AML-193 (cell line): ENCODE results near the gene DMGDH.

Experiments used
- DNase-seq, 2 experiments: peaks; one replicate each; lab custom pipeline; 2025; lab: John Stamatoyannopoulos, UW

DMGDH gene

GRCh38 chr5:79070350-79070667 lies 835 bp upstream of the DMGDH start:
- no peak for DNase-seq

GRCh38 chr5:79062436-79062835 lies 7.0 kb downstream of the DMGDH start:
- no peak for DNase-seq

DNA sequence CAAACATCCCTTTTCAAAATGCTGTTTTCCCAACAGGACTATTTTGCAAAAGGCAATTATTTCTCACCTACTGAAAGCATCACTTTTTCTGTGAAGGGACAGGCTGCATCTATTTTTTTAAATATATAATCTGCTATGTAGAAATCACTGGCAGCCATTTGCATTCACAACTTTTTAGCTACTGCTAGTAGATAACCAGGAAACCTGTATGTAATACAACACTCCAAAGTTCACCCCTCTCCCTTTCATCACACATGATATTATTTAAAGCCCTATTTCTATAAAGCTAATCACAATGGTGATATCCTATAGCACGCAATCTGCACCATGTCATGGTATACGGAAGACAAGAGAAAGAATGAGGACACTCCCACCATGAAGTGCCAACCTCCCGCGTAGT lies 9.8 kb downstream of the DMGDH start:
- no peak for DNase-seq

DNA sequence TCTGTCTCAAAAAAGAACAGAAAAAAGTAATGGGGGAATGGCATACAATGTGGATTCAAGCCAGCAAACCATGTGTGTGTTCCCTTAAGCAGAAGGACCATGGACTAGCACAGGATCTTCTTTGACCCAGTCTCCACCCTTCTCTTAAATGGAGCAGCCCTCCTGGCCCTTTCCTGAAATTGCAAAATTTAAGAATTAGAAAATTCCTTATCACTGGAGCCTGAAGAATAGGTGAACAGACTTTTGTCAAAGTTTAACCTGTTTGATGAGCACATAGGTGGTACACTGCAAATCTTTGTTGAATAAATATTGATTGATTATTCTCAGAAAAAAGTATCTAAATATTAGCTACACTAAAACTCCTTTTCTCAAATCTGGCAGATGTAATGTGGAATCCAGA lies 12.6 kb downstream of the DMGDH start:
- no peak for DNase-seq

- no peak for DNase-seq
Measured at GRCh38 chr5:79055017-79055416, 14.5 kb downstream of the DMGDH start.

- DNase-seq = no peak
Measured at GRCh38 chr5:79053321-79053720, 16.2 kb downstream of the DMGDH start.

- DNase-seq = no peak
Measured at GRCh38 chr5:79050498-79050897, 19.0 kb downstream of the DMGDH start.

DNA sequence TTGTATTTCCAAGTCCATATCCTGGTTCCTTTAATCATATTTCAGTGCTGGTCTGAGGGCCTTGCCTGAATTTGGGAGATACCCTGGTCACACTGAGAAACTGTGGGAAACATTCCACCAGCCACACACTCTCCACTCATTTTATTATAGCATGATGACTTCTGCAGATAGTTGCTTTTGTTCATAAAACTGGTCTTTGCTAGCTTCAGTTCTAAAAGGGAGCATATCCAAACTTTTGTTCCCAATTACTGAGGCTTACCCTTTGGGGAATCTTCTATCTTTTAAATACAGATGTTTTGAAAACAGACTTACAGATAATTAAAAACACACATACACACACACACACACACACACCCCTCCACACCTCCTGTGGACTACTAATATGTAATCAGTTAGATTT lies 21.0 kb downstream of the DMGDH start:
- no peak for DNase-seq

GRCh38 chr5:79047199-79047598 lies 22.3 kb downstream of the DMGDH start:
- DNase-seq = no peak

GRCh38 chr5:79042188-79042587 lies 27.3 kb downstream of the DMGDH start:
- no peak for DNase-seq

DNA sequence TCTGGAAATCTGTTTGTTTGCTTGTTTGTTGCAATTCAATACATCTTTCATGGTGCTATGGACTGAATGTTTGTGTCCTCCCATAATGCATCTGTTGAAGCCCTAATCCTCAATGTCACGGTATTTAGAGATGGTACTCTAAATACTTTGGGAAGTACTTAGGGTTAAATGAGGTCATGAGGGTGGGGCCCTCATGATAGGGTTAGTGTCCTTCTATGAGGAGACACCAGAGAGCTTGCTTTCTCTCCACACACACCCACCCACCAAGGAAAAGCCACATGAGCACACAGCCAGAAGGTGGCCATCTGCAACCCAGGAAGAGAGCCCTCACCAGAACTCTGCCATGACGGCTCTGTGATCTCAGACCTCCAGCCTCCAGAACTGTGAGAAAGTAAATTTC lies 32.7 kb downstream of the DMGDH start:
- no peak for DNase-seq

- no peak for DNase-seq
Measured at GRCh38 chr5:79035237-79035636, 34.2 kb downstream of the DMGDH start.

GRCh38 chr5:79032782-79033181 lies 36.7 kb downstream of the DMGDH start:
- no peak for DNase-seq

GRCh38 chr5:79032031-79032695 lies 37.3 kb downstream of the DMGDH start:
- DNase-seq = no peak

DNA sequence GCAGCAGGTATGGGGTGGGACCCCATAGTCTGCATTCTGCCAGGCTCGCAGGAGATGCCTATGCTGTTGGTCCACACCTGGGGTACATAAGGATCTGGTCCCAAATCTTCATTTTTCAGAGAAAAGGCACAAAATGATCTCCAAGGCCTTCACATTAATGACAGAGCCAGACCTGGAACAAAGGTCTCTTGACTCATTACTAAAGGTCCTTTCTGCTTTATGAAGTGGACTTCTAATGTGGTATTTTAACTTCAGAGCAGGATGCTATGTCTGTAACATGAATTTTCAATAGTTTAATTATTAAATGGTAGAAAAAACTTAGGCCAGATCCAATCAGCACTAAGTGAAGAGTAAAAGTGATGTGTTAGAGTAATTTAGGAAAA lies 38.0 kb downstream of the DMGDH start:
- no peak for DNase-seq

GRCh38 chr5:79030663-79031484 lies 38.6 kb downstream of the DMGDH start:
- no peak for DNase-seq

DNA sequence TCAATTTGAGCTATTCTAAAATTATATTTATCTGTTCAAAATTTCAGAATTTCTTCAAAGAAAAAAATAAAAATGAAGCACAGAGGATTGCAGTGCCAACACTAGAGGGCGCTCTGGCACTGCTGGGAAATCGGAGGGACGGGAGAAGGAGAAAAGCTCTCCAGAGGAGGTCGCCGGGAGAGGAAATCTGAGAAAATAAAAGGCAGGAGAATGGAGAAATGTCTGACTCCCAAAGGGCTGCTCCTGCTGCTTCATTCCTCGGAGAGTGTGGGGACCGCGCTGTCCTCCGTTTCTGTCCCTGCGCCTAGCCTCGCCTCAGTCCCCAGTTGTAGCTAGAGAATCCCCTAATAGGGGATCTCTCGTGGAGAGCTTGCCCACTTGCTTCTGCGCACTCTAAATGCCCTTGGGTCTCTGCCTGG lies 44.4 kb downstream of the DMGDH start:
- peak; percentile 33 to 42 for DNase-seq

- DNase-seq = no peak
Measured at GRCh38 chr5:79023947-79024346, 45.5 kb downstream of the DMGDH start.

GRCh38 chr5:79023348-79023747 lies 46.1 kb downstream of the DMGDH start:
- DNase-seq = no peak

DNA sequence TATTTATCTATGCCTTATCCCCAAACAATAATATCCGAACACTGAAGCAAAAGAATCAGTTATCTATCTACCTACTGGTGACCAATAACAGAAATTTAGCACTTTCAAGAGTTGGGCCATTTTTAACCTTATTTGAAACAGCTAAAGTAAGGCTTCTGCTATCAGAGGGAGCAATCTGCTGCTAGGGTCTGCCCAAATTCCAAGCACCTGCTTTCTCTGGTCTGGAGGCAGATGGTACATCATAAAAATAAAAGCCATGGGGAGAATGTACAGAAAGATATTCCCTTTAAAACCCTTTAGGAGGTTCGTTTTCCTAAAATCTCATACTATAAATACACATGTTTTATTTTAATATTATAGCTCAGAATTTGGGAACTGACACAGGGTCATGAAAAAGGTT lies 46.7 kb downstream of the DMGDH start:
- DNase-seq = no peak

GRCh38 chr5:79021753-79022152 lies 47.7 kb downstream of the DMGDH start:
- no peak for DNase-seq

GRCh38 chr5:79020861-79021561 lies 48.5 kb downstream of the DMGDH start:
- peak; percentile 36 to 40 for DNase-seq

DNA sequence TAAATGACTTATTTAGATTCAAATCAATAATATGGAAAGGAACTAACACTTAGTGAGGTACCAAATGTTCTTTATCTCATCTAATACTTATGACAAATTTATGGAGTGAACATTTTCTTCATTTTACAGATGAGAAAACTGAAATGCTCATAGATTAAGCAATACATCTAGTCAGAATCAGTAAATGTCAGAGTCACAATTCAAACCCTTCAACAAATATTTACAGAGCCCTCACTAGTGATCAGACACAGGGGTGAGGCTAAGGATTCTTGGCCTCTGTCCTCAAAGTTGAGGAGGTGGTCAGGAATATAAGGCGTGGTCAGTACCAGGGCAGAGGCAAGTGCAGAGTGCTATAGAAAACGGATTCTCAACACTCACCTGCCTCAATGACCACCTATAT lies 54.8 kb downstream of the DMGDH start:
- DNase-seq = no peak
